Stomach (tissue), 4 donors: Measurements from ENCODE around the gene MED31.

Source experiments
- POLR2A ChIP-seq, 4 donors: fragments of 450-650 bp; IDR thresholded peaks; one replicate each; pipeline ENCODE4 v1.6.1; 2016; ENCODE audit warnings: antibody characterized with exemption in 4 of 4, control low read depth in 2 of 4, mild to moderate bottlenecking in 1 of 4, moderate library complexity in 1 of 4
- POLR2AphosphoS5 ChIP-seq, 3 donors: sonication (generic); formaldehyde crosslinking; IDR thresholded peaks; one replicate each; pipeline ENCODE4 v1.6.1; 2016; ENCODE audit warnings: antibody characterized with exemption in 3 of 3
- TF ChIP-seq, protein P1 (sequence below), 7 experiments: fragments of 450-650 bp in 4 of 7; fragments of 200-600 bp in 3 of 7; sonication (generic) in 3 of 7; IDR thresholded peaks; one replicate each; pipeline ENCODE4 v1.5.1; 2016 to 2019; ENCODE audit warnings: antibody characterized with exemption in 7 of 7, control low read depth in 2 of 7, mild to moderate bottlenecking in 1 of 7

DNA sequence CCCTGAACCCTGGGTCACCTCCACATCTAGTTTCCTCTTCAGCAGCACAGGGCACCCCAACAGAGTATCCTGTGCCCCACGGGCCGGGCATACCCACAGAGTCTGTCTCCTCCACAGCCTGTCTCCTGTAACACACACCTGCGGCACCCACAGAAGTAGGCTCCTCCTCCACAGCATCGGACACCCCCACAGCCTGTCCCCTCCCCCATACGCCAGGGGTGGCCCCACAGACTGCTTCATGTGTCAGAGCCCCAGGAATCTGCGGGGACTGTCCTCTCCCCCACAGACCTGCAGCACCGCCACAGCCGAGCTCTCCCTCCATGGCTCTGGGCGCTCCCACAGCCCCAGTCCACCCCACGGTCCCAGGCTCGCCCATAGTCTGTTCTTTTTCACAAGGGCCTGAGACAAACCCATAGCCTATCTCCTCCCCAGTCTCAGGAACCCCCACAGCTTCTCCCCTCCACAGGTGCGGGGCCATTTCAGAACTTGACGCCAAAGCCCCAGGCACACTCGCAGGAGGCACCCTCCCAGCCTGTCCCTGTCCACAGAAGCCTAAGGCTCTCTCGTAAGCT, 12.3 kb downstream of the MED31 start:
- TF ChIP-seq, protein P1, sequence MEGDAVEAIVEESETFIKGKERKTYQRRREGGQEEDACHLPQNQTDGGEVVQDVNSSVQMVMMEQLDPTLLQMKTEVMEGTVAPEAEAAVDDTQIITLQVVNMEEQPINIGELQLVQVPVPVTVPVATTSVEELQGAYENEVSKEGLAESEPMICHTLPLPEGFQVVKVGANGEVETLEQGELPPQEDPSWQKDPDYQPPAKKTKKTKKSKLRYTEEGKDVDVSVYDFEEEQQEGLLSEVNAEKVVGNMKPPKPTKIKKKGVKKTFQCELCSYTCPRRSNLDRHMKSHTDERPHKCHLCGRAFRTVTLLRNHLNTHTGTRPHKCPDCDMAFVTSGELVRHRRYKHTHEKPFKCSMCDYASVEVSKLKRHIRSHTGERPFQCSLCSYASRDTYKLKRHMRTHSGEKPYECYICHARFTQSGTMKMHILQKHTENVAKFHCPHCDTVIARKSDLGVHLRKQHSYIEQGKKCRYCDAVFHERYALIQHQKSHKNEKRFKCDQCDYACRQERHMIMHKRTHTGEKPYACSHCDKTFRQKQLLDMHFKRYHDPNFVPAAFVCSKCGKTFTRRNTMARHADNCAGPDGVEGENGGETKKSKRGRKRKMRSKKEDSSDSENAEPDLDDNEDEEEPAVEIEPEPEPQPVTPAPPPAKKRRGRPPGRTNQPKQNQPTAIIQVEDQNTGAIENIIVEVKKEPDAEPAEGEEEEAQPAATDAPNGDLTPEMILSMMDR (IDR thresholded peaks at IDR 0.05), result no peak
- no peak for TF ChIP-seq POLR2A (IDR thresholded peaks at IDR 0.05)
- no peak for TF ChIP-seq POLR2AphosphoS5 (IDR thresholded peaks at IDR 0.05)
